Thyroid gland (tissue), 4 donors: ENCODE results near the gene INPP5D. TPM values are rescaled to one million over a fixed set of nuclear protein-coding genes. Genes with fewer than 3 reads are reported as not detected.
"Not testable (repeated sequence)": the region's sequence is repeated elsewhere in the genome, so short reads cannot be mapped to it uniquely, and the experiment has no call there.

Source experiments
- DNase-seq, 2 donors: peaks; one replicate each; pipeline ENCODE4 v3.0.0-alpha.2; 2019
- H3K27ac ChIP-seq, 3 donors: fragments of 200-600 bp; sonication (generic); 1 replicate in 2 of 3; 2 replicates in 1 of 3; pipeline ENCODE4 v1.5.1; 2016 to 2019; ENCODE audit warnings: mild to moderate bottlenecking in 1 of 3, moderate library complexity in 1 of 3
- H3K27me3 ChIP-seq: fragments of 200-600 bp; sonication (generic); one replicate; pipeline ENCODE4 v1.5.1; 2019
- H3K36me3 ChIP-seq, 2 donors: fragments of 200-600 bp; sonication (generic); one replicate each; pipeline ENCODE4 v1.5.1; 2016 to 2019
- H3K4me1 ChIP-seq, 2 donors: fragments of 200-600 bp; sonication (generic); one replicate each; pipeline ENCODE4 v1.5.1; 2017 to 2019
- H3K4me3 ChIP-seq, 3 donors: fragments of 200-600 bp; sonication (generic); replicated peaks in 1 of 3; 1 replicate in 2 of 3; 2 replicates in 1 of 3; pipeline ENCODE4 v1.5.1; 2016; ENCODE audit warnings: mild to moderate bottlenecking in 1 of 3
- H3K9me3 ChIP-seq: fragments of 200-600 bp; sonication (generic); one replicate; pipeline ENCODE4 v1.5.1; 2017
- CTCF ChIP-seq, 6 experiments: fragments of 200-600 bp in 3 of 6; fragments of 450-650 bp in 3 of 6; sonication (generic) in 3 of 6; IDR thresholded peaks; one replicate each; pipeline ENCODE4 v1.5.1; 2016 to 2019; ENCODE audit warnings: antibody characterized with exemption in 6 of 6, mild to moderate bottlenecking in 2 of 6, inconsistent platforms in 1 of 6, moderate library complexity in 1 of 6
- POLR2A ChIP-seq, 2 donors: fragments of 450-650 bp; IDR thresholded peaks; one replicate each; pipeline ENCODE4 v1.6.1; 2017; ENCODE audit warnings: antibody characterized with exemption in 2 of 2, mild to moderate bottlenecking in 2 of 2, moderate library complexity in 1 of 2
- WGBS, 2 donors: methylation state at CpG; one replicate each; pipeline ENCODE4 v1.1.5; 2017; 5-methylcytosine and 5-hydroxymethylcytosine counted together
- intact Hi-C: fragments of 100-400 bp; cut with DNase I; formaldehyde crosslinking; loops from one replicate; pipeline ENCODE4 v1.15.1; 2023
- total RNA-seq, 4 donors: library from RNA; depleted of rRNA; stranded (reverse); fragments of >200 nt; gene quantifications; one replicate each; pipeline ENCODE4 v1.2.3, GENCODE V29; 2016

Gene INPP5D
- total RNA-seq, 4 donors from 2014 or later = 7.1 to 13.4 (median 10.5) TPM

- no peaks in the 10 kb centered on the region for H3K9me3 ChIP-seq
- TF ChIP-seq CTCF (IDR thresholded peaks at IDR 0.05) (no peak), POLR2A (IDR thresholded peaks at IDR 0.05) (no peak)
- H3K4me1 ChIP-seq = no peaks in the 10 kb centered on the region
- H3K27ac ChIP-seq = no peak overlapping the region
- WGBS, 2 donors = 77 to 81% methylated on average over 12 of the region's 12 CpGs
- H3K27me3 ChIP-seq = no peaks in the 10 kb centered on the region
- intact Hi-C loops = no loop called here
- DNase-seq = no peak
- H3K4me3 ChIP-seq = no peak overlapping the region
- no peaks in the 10 kb centered on the region for H3K36me3 ChIP-seq
Observed at GRCh38 chr2:233012301-233012971, 47.7 kb upstream of the INPP5D start.

GRCh38 chr2:233013027-233013461 is 47.1 kb upstream of the INPP5D start, which contains the start of gene NGEF:
Gene NGEF (minus strand): TSS chr2:233013256. CDS start chr2:232974890, 38,366 bp downstream.
- Histone ChIP-seq H3K27ac (no peak within 1 kb of the TSS), H3K4me1 (no peaks in the 10 kb centered on the region), H3K36me3 (no peaks in the 10 kb centered on the region), H3K4me3 (no peak within 1 kb of the TSS), H3K9me3 (no peaks in the 10 kb centered on the region), H3K27me3 (no peaks in the 10 kb centered on the region)
- DNase-seq = no peak
- TF ChIP-seq POLR2A (IDR thresholded peaks at IDR 0.05) (no peak), CTCF (IDR thresholded peaks at IDR 0.05) (no peak)
- intact Hi-C loops = no loop called here
- 69 to 81% methylated on average over 9 to 12 of the region's 12 CpGs for WGBS, 2 donors

GRCh38 chr2:233013650-233014049 is 46.5 kb upstream of the INPP5D start:
- Histone ChIP-seq H3K27ac (no peak overlapping the region), H3K4me1 (no peaks in the 10 kb centered on the region), H3K36me3 (no peaks in the 10 kb centered on the region), H3K27me3 (no peaks in the 10 kb centered on the region), H3K4me3 (no peak overlapping the region), H3K9me3 (no peaks in the 10 kb centered on the region)
- no peak for DNase-seq
- intact Hi-C loops = no loop called here
- WGBS, 2 donors = 84 to 100% methylated on average over 1 of the region's 1 CpG
- TF ChIP-seq POLR2A (IDR thresholded peaks at IDR 0.05) (no peak), CTCF (IDR thresholded peaks at IDR 0.05) (no peak)

- H3K27ac ChIP-seq = no peak overlapping the region
- H3K4me3 ChIP-seq = no peak overlapping the region
- H3K36me3 ChIP-seq = no peaks in the 10 kb centered on the region
- no peaks in the 10 kb centered on the region for H3K9me3 ChIP-seq
- no peak for DNase-seq
- no peak for TF ChIP-seq CTCF (IDR thresholded peaks at IDR 0.05)
- no peak for TF ChIP-seq POLR2A (IDR thresholded peaks at IDR 0.05)
- WGBS, 2 donors = 90 to 100% methylated on average over 1 of the region's 1 CpG
- no peaks in the 10 kb centered on the region for H3K4me1 ChIP-seq
- intact Hi-C loops = no loop called here
- no peaks in the 10 kb centered on the region for H3K27me3 ChIP-seq
Observed at GRCh38 chr2:233015019-233015645, 45.0 kb upstream of the INPP5D start.

GRCh38 chr2:233017947-233018346 is 42.2 kb upstream of the INPP5D start:
- Histone ChIP-seq H3K27ac (no peak overlapping the region), H3K4me1 (no peaks in the 10 kb centered on the region), H3K9me3 (no peaks in the 10 kb centered on the region), H3K27me3 (no peaks in the 10 kb centered on the region), H3K4me3 (no peak overlapping the region), H3K36me3 (no peaks in the 10 kb centered on the region)
- 90 to 98% methylated on average over 1 of the region's 1 CpG for WGBS, 2 donors
- intact Hi-C loops = no loop called here
- TF ChIP-seq POLR2A (IDR thresholded peaks at IDR 0.05) = no peak
- TF ChIP-seq CTCF (IDR thresholded peaks at IDR 0.05) = no peak
- no peak for DNase-seq

- H3K36me3 ChIP-seq, H3K27me3 ChIP-seq, intact Hi-C loops, H3K9me3 ChIP-seq, H3K4me3 ChIP-seq, H3K4me1 ChIP-seq, H3K27ac ChIP-seq, DNase-seq: not testable (repeated sequence)
- WGBS, 2 donors = 95 to 98% methylated on average over 4 of the region's 4 CpGs
Observed at GRCh38 chr2:233019610-233020009, 40.5 kb upstream of the INPP5D start.
